HepG2 (cell line): ENCODE data around the gene RORC. TPM values are rescaled to one million over a fixed set of nuclear protein-coding genes. Genes with fewer than 3 reads are reported as not detected.

Experiments
- ATF7 ChIP-seq, 2 experiments: fragments of 450-650 bp in 1 of 2; sonication (generic) in 1 of 2; formaldehyde crosslinking in 1 of 2; IDR thresholded peaks; 2 replicates each; pipeline versions ENCODE4 v1.4.0 to v1.6.1; 2016 to 2020; ENCODE audit warnings: antibody characterized with exemption in 1 of 2, mild to moderate bottlenecking in 1 of 2, missing genetic modification reagents in 1 of 2
- DNMT3B ChIP-seq: conservative IDR thresholded peaks from 2 replicates; pipeline ENCODE4 v1.6.1; 2016; ENCODE audit warnings: missing biosample characterization, control low read depth
- EED ChIP-seq: sonication (generic); formaldehyde crosslinking; IDR thresholded peaks from 2 replicates; pipeline ENCODE4 v1.5.0; 2020; ENCODE audit warnings: mild to moderate bottlenecking, missing genetic modification reagents
- GZF1 ChIP-seq: sonication (generic); formaldehyde crosslinking; IDR thresholded peaks from 2 replicates; pipeline ENCODE4 v1.5.1; 2020; ENCODE audit warnings: mild to moderate bottlenecking, missing genetic modification reagents
- HCFC1 ChIP-seq: fragments of 150-350 bp; IDR thresholded peaks from 2 replicates; pipeline ENCODE4 v1.6.1; 2014; ENCODE audit warnings: low read depth, low read length
- ISL2 ChIP-seq: sonication (generic); formaldehyde crosslinking; IDR thresholded peaks from 2 replicates; pipeline ENCODE4 v1.5.0; 2020; ENCODE audit warnings: missing genetic modification reagents
- JUNB ChIP-seq: sonication (generic); formaldehyde crosslinking; IDR thresholded peaks from 2 replicates; pipeline ENCODE4 v1.8.0; 2022; ENCODE audit warnings: missing genetic modification reagents, mild to moderate bottlenecking, borderline replicate concordance
- KLF16 ChIP-seq, 2 experiments: sonication (generic) in 1 of 2; formaldehyde crosslinking in 1 of 2; IDR thresholded peaks; 2 replicates each; pipeline versions ENCODE4 v1.6.1 to v1.8.0; 2016 to 2023; ENCODE audit warnings: missing genetic modification reagents in 2 of 2, missing compliant biosample characterization in 1 of 2
- PHF20 ChIP-seq: sonication (generic); formaldehyde crosslinking; IDR thresholded peaks from 2 replicates; pipeline ENCODE4 v1.5.0; 2020; ENCODE audit warnings: mild to moderate bottlenecking, missing genetic modification reagents
- PHF21A ChIP-seq: sonication (generic); formaldehyde crosslinking; IDR thresholded peaks from 2 replicates; pipeline ENCODE4 v1.5.0; 2020; ENCODE audit warnings: mild to moderate bottlenecking, missing genetic modification reagents
- RFX1 ChIP-seq: fragments of 450-650 bp; IDR thresholded peaks from 2 replicates; pipeline ENCODE4 v1.6.1; 2017
- SP4 ChIP-seq: sonication (generic); formaldehyde crosslinking; IDR thresholded peaks from 2 replicates; pipeline ENCODE4 v1.8.1; 2023; ENCODE audit warnings: mild to moderate bottlenecking, missing genetic modification reagents
- ZBTB7B ChIP-seq: sonication (generic); formaldehyde crosslinking; IDR thresholded peaks from 2 replicates; pipeline ENCODE4 v1.4.0; 2020; ENCODE audit warnings: missing genetic modification reagents
- ZMAT3 ChIP-seq: sonication (generic); formaldehyde crosslinking; conservative IDR thresholded peaks from 2 replicates; pipeline ENCODE4 v1.7.0; 2021; ENCODE audit warnings: missing genetic modification reagents
- ZNF543 ChIP-seq: sonication (generic); formaldehyde crosslinking; IDR thresholded peaks from 2 replicates; pipeline ENCODE4 v1.4.0; 2020; ENCODE audit warnings: mild to moderate bottlenecking, missing genetic modification reagents
- ZNF552 ChIP-seq: sonication (generic); formaldehyde crosslinking; IDR thresholded peaks from 2 replicates; pipeline ENCODE4 v1.9.0; 2022; ENCODE audit warnings: missing genetic modification reagents, mild to moderate bottlenecking, borderline replicate concordance
- ZNF773 ChIP-seq: sonication (generic); formaldehyde crosslinking; IDR thresholded peaks from 2 replicates; pipeline ENCODE4 v1.4.0; 2020; ENCODE audit warnings: missing genetic modification reagents, borderline replicate concordance
- ZNF850 ChIP-seq: sonication (generic); formaldehyde crosslinking; conservative IDR thresholded peaks from 2 replicates; pipeline ENCODE4 v1.9.0; 2021; ENCODE audit warnings: mild to moderate bottlenecking, missing genetic modification reagents
- polyA plus RNA-seq, 8 experiments: library from polyadenylated mRNA; depleted of rRNA in 3 of 8; stranded (reverse) in 7 of 8; unstranded in 1 of 8; fragments of >200 nt; fragmentation: Illumina TruSeq in 4 of 8; extraction: Trizol in 4 of 8; gene quantifications; 2 replicates each; pipeline versions ENCODE4 v1.2.1 to v1.2.3, GENCODE V29; 2011 to 2016; ENCODE audit warnings: low read depth in 4 of 8, missing spikeins in 1 of 8, mixed read lengths in 1 of 8; ENCODE audit not compliant: insufficient read depth in 1 of 8
- total RNA-seq, 5 experiments: library from RNA; depleted of rRNA; stranded (reverse); fragments of >200 nt; fragmentation: Illumina TruSeq; extraction: Trizol; gene quantifications; 2 replicates each; pipeline ENCODE4 v1.2.3, GENCODE V29; 2016; ENCODE audit warnings: low read depth in 1 of 5
- TF ChIP-seq, protein P1 (sequence below): sonication (generic); formaldehyde crosslinking; IDR thresholded peaks from 2 replicates; pipeline ENCODE4 v1.5.1; 2020; ENCODE audit warnings: missing genetic modification reagents, mild to moderate bottlenecking, borderline replicate concordance
- TF ChIP-seq, protein P2 (sequence below): sonication (generic); formaldehyde crosslinking; IDR thresholded peaks from 2 replicates; pipeline ENCODE4 v1.4.0; 2020; ENCODE audit warnings: missing genetic modification reagents
- TF ChIP-seq, protein P3 (sequence below): sonication (generic); formaldehyde crosslinking; IDR thresholded peaks from 2 replicates; pipeline ENCODE4 v1.5.0; 2020; ENCODE audit warnings: mild to moderate bottlenecking, missing genetic modification reagents
- TF ChIP-seq, protein P4 (sequence below): sonication (generic); formaldehyde crosslinking; IDR thresholded peaks from 2 replicates; pipeline ENCODE4 v1.4.0; 2020; ENCODE audit warnings: mild to moderate bottlenecking, missing genetic modification reagents

RORC gene
- total and polyA plus RNA-seq, 2 of the 13 experiments (the other 11 are each of a cell fraction or from before 2014, with no cell fraction given), result 2.5 to 6.5 TPM

DNA sequence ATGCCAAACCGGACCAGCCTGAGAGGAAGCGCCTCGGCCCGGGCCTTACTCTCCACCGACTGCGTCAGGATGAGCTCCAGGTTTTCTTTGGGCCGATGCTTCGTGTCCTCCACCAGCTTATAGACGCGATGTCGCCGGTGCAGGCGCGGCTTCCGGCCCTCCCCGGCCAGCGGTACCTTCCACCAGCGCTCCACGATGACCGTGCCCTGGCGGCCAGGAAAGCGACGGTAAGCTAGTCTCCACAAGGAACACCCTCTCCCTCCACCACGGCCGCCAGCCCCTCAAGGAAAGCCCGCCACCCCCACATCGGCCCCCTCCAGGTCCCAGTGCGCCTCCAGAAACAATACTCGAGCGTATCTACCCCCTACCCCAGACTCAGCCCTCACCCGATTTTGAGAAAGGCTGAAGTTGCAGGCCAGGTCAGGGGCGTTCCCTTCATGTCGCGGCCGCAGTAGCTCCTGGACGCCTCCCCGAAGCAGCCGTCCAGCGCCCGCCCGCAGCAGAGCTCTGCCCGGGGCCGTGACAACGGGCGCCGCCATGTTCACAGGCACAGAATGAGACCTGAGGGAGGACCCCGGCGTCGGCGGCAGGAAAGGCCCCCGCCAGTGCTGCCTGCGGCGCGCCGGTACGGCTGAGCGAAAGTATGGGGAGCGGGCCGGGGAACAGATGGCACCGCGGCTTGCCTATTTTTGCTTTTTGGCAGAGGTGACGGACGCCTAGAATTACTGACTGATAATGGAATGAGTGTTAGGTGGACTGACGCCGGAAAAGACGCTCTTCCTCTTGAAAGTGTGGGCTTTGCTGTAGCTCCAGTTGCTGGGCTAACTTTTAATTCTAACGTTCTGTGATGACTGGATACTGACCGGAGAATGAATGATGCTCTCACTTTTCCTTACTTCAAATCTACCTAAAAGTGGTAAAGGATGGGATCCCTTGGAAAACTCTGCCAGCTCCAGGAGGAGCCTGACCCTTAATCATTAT is 68.4 kb downstream of the RORC start, which contains the start of gene MRPL9 (continued):
- TF ChIP-seq ZNF543 (CRISPR knock-in tag), result no peak
- no peak for TF ChIP-seq DNMT3B (CRISPR knock-in tag)
- TF ChIP-seq, protein P1, sequence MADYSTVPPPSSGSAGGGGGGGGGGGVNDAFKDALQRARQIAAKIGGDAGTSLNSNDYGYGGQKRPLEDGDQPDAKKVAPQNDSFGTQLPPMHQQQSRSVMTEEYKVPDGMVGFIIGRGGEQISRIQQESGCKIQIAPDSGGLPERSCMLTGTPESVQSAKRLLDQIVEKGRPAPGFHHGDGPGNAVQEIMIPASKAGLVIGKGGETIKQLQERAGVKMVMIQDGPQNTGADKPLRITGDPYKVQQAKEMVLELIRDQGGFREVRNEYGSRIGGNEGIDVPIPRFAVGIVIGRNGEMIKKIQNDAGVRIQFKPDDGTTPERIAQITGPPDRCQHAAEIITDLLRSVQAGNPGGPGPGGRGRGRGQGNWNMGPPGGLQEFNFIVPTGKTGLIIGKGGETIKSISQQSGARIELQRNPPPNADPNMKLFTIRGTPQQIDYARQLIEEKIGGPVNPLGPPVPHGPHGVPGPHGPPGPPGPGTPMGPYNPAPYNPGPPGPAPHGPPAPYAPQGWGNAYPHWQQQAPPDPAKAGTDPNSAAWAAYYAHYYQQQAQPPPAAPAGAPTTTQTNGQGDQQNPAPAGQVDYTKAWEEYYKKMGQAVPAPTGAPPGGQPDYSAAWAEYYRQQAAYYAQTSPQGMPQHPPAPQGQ (CRISPR knock-in tag), result no peak
- TF ChIP-seq ZNF850 (CRISPR knock-in tag), result peak; percentile 100
- TF ChIP-seq, protein P2, sequence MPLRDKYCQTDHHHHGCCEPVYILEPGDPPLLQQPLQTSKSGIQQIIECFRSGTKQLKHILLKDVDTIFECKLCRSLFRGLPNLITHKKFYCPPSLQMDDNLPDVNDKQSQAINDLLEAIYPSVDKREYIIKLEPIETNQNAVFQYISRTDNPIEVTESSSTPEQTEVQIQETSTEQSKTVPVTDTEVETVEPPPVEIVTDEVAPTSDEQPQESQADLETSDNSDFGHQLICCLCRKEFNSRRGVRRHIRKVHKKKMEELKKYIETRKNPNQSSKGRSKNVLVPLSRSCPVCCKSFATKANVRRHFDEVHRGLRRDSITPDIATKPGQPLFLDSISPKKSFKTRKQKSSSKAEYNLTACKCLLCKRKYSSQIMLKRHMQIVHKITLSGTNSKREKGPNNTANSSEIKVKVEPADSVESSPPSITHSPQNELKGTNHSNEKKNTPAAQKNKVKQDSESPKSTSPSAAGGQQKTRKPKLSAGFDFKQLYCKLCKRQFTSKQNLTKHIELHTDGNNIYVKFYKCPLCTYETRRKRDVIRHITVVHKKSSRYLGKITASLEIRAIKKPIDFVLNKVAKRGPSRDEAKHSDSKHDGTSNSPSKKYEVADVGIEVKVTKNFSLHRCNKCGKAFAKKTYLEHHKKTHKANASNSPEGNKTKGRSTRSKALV (CRISPR knock-in tag), result peak; percentile 29; the same call in 1 of the 2 replicates
- TF ChIP-seq ISL2, result peak; percentile 36
- no peak; the same call in 1 of the 2 replicates for TF ChIP-seq ZNF552
- peak; percentile 63; the same call in 1 of the 2 replicates for TF ChIP-seq EED
- TF ChIP-seq KLF16 (CRISPR knock-in tag; IDR thresholded peaks at IDR 0.05), result peak in 1 of 2 experiments; percentile 66; a peak in 1 of 4 replicates
- TF ChIP-seq GZF1 (CRISPR knock-in tag), result peak; percentile 93
- TF ChIP-seq ZNF773 (CRISPR knock-in tag), result 0 out of 2 replicates have a peak, but pooled peaks have one; percentile 39
- peak; percentile 74; the same call in 1 of the 2 replicates for TF ChIP-seq ZMAT3 (CRISPR knock-in tag)
- TF ChIP-seq, protein P3, sequence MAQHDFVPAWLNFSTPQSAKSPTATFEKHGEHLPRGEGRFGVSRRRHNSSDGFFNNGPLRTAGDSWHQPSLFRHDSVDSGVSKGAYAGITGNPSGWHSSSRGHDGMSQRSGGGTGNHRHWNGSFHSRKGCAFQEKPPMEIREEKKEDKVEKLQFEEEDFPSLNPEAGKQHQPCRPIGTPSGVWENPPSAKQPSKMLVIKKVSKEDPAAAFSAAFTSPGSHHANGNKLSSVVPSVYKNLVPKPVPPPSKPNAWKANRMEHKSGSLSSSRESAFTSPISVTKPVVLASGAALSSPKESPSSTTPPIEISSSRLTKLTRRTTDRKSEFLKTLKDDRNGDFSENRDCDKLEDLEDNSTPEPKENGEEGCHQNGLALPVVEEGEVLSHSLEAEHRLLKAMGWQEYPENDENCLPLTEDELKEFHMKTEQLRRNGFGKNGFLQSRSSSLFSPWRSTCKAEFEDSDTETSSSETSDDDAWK (CRISPR knock-in tag), result no peak
- no peak for TF ChIP-seq ATF7 (IDR thresholded peaks at IDR 0.05)
- TF ChIP-seq ATF7 (CRISPR knock-in tag; IDR thresholded peaks at IDR 0.05), result no peak
- TF ChIP-seq HCFC1, result peak; percentile 62; the same call in 1 of the 2 replicates
- peak; percentile 99 for TF ChIP-seq PHF20 (CRISPR knock-in tag)
- peak; percentile 81; the same call in 1 of the 2 replicates for TF ChIP-seq PHF21A (CRISPR knock-in tag)
- TF ChIP-seq, protein P4, sequence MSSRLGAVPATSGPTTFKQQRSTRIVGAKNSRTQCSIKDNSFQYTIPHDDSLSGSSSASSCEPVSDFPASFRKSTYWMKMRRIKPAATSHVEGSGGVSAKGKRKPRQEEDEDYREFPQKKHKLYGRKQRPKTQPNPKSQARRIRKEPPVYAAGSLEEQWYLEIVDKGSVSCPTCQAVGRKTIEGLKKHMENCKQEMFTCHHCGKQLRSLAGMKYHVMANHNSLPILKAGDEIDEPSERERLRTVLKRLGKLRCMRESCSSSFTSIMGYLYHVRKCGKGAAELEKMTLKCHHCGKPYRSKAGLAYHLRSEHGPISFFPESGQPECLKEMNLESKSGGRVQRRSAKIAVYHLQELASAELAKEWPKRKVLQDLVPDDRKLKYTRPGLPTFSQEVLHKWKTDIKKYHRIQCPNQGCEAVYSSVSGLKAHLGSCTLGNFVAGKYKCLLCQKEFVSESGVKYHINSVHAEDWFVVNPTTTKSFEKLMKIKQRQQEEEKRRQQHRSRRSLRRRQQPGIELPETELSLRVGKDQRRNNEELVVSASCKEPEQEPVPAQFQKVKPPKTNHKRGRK (CRISPR knock-in tag), result no peak
- no peak for TF ChIP-seq RFX1
- TF ChIP-seq ZBTB7B (CRISPR knock-in tag), result peak; percentile 60
- TF ChIP-seq SP4 (CRISPR knock-in tag), result peak; percentile 53; the same call in 1 of the 2 replicates
- no peak for TF ChIP-seq JUNB
